Right lobe of liver (tissue), 4 donors: ENCODE data around the gene OTOP3.

Source experiments
- POLR2A ChIP-seq: fragments of 450-650 bp; IDR thresholded peaks from one replicate; pipeline ENCODE4 v1.6.1; 2017; ENCODE audit warnings: antibody characterized with exemption, mild to moderate bottlenecking
- TF ChIP-seq, protein P1 (sequence below), 4 donors: fragments of 200-600 bp in 3 of 4; fragments of 450-650 bp in 1 of 4; IDR thresholded peaks; one replicate each; pipeline versions ENCODE4 v1.5.1 to v1.8.0; 2016 to 2022; ENCODE audit warnings: antibody characterized with exemption in 4 of 4, mild to moderate bottlenecking in 2 of 4
- donor health status: DM: no; HTN: no; CAD: no.
- donor health status: DM: no; HTN: no; CAD: no.
- donor health status: DM: no; HTN: yes; CAD: no.

DNA sequence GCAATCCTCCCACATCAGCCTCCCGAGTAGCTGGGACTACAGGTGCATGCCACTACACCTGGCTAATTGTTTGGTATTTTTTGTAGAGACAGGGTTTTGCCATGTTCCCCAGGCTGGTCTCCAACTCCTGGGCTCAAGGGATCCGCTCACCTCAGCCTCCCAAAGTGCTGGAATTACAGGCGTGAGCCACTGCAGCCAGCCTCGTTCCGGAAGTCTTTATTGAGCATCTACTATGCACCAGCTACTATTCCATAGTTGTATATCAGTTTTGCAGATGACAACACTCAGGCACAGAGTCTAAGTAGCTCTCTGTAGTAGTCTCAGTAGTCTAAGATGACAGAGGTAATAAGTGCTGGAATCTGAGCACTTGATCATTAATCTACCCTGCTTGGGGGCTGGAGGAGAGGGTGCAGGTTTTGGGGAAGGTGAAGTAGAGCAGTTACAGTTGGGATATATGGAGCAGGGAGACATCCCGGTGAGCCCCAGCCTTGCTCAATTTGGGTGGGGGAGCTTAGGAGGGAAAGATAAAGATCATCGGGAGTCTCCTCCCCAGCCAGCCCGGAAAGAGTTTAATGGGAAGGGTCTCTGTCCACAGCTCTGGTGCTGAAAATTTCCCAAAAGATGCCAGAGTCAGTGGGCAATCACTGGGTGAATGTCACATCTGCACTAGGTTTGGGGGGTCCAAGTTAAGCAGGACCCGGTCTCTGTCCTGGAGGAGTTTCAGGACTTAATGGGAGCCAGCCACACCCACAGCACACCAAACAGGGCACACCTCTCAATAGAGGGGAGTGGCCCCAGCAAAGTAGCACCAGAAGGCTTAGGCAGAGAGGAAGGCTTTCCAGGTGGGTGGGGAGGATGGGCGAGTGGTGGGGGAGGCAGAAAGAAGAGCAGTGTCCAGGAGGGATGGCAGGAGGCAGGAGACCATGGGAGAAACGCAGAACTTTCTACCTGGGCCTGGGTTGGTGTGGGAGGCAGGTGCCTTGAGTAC is 1.7 kb downstream of the OTOP3 start:
- TF ChIP-seq, protein P1, sequence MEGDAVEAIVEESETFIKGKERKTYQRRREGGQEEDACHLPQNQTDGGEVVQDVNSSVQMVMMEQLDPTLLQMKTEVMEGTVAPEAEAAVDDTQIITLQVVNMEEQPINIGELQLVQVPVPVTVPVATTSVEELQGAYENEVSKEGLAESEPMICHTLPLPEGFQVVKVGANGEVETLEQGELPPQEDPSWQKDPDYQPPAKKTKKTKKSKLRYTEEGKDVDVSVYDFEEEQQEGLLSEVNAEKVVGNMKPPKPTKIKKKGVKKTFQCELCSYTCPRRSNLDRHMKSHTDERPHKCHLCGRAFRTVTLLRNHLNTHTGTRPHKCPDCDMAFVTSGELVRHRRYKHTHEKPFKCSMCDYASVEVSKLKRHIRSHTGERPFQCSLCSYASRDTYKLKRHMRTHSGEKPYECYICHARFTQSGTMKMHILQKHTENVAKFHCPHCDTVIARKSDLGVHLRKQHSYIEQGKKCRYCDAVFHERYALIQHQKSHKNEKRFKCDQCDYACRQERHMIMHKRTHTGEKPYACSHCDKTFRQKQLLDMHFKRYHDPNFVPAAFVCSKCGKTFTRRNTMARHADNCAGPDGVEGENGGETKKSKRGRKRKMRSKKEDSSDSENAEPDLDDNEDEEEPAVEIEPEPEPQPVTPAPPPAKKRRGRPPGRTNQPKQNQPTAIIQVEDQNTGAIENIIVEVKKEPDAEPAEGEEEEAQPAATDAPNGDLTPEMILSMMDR (IDR thresholded peaks at IDR 0.05) = no peak
- TF ChIP-seq POLR2A = no peak
